H1 (cell line): ENCODE results near the gene KCTD17. TPM values are rescaled to one million over a fixed set of nuclear protein-coding genes. Genes with fewer than 3 reads are reported as not detected.

Experiments used
- KDM5A ChIP-seq: fragments of 200-600 bp; IDR thresholded peaks from 2 replicates; pipeline ENCODE4 v1.7.1; 2012; ENCODE audit warnings: mild to moderate bottlenecking, low read length, inconsistent platforms, mixed read lengths
- MAFK ChIP-seq: IDR thresholded peaks from 2 replicates; pipeline ENCODE4 v1.6.1; 2012; ENCODE audit warnings: low read depth, mild to moderate bottlenecking, improper control_type of control experiment, low read length
- SIRT6 ChIP-seq: IDR thresholded peaks from one replicate; pipeline ENCODE4 v1.7.1; 2012; ENCODE audit warnings: low read length, inconsistent platforms
- SP4 ChIP-seq: IDR thresholded peaks from 2 replicates; pipeline ENCODE4 v1.6.1; 2012; ENCODE audit warnings: low read length, inconsistent platforms
- polyA plus RNA-seq, 7 experiments: library from polyadenylated mRNA; depleted of rRNA in 3 of 7; stranded (reverse) in 5 of 7; unstranded in 2 of 7; fragments of >200 nt in 5 of 7; fragments of 200-250 nt in 2 of 7; gene quantifications; 1 replicate in 5 of 7; 2 replicates in 1 of 7; 4 replicates in 1 of 7; pipeline versions ENCODE4 v1.2.1 to v1.2.3, GENCODE V29; 2011 to 2013; ENCODE audit warnings: missing spikeins in 2 of 7, mixed read lengths in 2 of 7
- total RNA-seq: library from RNA; stranded (reverse); fragmentation: NEBNext Ultra II Directional; extraction: Animal tissue kit (Norgen Biotek cat#: 25700); gene quantifications from 2 replicates; pipeline ENCODE4 v1.2.1, GENCODE V29; 2021

The KCTD17 gene
- total and polyA plus RNA-seq, 2 of the 8 experiments (the other 6 are each of a cell fraction or from before 2014, with no cell fraction given) = 39.4 to 44.0 TPM

DNA sequence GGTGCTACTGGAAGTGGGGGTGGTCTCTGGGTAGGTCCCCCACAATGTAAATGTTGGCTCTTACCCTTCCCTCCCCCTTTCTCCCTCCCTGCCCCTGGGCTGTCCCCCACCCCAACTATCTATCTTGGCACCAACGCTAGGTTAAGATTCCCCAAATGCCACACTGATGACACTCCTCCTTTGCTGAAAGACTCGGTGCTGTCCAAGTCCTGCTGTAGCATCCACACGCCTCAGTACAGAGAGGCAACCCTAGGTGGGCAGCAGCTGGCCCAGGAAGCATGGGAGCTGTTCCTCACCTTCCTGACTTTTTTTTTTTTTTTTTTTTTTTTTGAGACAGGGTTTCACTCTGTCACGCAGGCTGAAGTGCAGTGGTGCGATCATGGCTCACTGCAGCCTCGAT, 3.4 kb upstream of the KCTD17 start (continued):
- no peak for TF ChIP-seq SIRT6
- no peak for TF ChIP-seq SP4
- no peak for TF ChIP-seq MAFK
- no peak for TF ChIP-seq KDM5A
- TF ChIP-seq, all 59 proteins: peak for 0
